Activated gamma-delta T cell treated with Interleukin-2 at 50 U/mL for 16 hours (primary cell): ENCODE data around the gene ARHGEF7.

Experiments used
- DNase-seq: peaks from one replicate; pipeline ENCODE4 v3.0.0-alpha.2; 2020

Gene ARHGEF7

DNA sequence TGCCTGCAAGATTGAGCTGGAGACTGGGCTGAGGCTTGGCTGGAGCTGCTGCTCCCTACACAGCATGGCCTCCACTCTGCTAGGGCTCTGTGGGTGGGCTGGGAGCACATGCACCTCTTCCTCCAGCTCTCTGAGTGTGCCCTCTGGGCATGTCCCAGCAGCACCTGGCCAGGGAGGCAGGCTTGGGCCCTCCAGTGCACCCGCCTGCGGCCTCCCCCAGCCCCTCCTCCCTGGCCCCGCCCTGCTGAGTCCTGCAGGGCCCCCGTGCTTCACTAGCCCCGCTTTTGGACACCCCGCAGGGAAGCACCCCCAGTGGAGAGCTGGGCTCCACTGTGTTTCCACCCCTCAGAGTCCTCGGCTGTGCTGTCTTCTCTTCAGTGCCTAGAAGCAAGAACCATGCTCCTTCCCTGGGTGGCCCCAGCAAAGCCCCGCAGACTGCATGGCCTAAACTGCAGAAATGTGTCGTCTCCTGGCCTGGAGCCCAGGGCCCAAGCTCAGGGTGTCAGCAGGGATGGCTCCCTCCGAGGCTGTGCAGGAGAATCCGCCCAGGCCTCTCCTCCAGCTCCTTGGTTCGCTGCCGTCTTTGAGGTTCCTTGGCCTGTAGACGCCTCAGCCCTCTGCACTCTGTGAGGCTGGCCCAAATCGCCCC is 200.4 kb downstream of the ARHGEF7 start:
- DNase-seq = no peak

DNA sequence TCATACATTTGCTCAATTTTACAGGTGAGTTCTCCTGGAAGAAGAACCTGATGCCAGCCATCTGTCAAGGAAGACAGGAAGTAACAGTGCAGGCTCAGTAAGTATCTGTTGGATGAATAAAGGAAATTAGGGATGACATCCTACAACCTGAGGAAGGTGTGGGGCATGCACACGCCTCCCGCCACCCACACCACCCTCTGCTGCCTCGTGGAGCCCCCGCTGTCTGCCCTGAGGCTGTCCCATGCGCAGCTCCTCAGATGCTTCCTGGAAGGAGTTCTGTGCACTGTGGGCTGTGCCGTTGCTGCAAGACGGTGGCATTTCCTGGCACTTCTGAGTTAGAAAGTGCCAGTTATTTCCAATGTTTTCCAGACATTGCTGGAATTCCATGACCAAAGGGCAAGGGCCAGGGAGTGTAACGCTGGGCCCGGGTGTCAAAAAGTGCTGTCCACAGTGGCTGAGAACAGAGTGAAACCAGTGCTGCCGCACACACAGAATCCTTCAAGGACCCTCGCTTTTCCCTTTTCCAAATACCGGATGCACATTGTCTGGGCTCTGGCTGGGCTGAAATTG is 201.1 kb downstream of the ARHGEF7 start:
- no peak for DNase-seq

DNA sequence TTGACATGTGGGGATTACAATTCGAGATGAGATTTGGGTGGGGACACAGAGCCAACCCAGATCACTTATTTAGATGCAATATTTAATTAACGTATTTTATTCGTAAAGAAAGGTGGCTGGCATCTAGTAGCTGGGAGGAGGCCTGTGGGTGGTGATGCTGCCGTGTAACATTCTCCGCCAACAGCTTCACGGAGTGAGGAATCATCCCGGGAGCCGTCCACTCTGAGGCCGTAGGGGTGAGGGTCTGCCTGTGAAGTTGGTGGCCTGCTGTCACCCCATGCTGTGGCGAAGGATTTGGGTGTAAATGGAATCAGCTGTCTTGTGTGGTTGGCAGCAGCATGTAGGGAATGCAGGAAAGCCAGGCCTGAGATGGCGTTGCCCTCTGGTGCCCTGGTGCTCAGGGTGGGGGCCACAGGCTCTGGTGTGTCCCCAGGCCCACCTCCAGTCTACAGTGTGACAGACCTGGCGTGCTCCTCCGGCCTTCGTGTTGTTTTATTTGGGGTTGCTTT is 202.0 kb downstream of the ARHGEF7 start:
- no peak for DNase-seq

DNA sequence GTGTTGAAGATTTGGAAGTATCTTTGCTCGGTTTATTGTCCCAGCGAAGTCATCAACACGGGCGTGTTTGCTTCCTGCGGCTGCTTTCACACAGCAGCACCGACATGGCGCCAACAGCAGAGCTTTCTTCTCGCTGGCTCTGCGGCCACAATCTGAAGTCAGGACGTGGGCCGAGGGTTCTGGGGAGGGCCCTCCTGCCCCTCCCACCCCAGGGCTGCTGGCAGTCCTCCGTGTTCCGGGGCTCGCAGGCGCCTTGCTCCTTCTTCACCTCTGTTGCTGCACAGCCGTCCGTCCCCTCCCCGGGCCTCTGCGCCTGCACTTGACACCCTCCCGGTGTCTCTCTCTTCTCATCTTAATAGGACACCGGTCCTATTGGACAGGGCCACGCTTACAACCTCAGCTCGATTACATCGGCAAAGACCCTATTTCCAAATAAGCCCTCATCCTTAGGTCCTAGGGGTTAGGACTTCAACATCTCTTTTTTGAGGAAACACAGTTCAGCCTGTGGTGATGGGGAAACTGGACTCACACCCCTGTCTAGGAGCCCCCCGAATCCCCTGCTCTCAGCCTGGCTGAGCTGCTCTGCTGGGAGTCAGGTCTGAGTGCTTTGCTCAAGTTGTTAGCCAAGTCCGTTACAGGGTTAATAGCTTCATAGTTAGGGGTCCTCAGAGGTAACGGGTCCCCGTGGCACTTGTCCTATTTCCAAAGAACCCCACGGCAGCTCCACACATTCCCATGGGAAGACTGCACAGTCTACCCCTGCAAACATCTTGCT is 202.6 kb downstream of the ARHGEF7 start:
- DNase-seq = no peak

DNA sequence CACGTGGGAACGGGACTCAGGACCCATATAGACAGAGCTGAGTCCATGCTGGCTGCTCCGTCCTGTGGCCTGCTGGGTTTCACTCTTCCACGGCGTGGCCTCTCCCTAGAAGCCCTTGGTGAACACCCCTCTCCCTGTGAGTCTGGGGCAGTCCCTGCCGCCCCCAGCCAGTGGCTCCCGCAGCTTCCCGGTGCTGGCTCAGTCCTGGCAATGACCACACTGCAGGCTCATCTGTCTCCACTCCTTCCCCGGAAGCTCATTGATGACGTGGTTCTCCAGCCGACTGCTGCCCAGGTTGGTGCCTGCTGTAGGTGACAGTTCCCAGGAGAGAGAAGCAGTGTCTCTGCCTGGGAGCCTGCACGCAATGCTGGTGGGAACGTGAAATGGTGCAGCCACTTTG is 203.3 kb downstream of the ARHGEF7 start:
- no peak for DNase-seq

DNA sequence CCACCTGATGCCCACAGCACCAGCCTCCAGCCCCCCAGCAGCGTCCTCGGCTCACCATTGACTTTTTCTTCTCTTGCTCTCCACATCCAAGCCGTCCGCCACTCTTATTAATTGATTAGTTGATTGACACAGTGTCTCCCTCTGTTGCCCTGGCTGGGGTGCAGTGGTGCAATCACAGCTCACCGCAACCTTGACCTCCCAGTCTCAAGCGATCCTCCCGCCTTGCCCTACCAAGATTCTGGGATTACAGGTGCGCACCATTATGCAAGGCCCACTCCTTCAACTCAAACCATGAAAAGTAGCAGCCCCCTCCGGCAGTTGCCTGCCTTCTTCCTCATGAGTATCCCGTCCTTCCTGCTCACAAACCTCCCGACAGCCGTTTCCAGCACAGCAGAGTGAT is 204.4 kb downstream of the ARHGEF7 start:
- DNase-seq = no peak

DNA sequence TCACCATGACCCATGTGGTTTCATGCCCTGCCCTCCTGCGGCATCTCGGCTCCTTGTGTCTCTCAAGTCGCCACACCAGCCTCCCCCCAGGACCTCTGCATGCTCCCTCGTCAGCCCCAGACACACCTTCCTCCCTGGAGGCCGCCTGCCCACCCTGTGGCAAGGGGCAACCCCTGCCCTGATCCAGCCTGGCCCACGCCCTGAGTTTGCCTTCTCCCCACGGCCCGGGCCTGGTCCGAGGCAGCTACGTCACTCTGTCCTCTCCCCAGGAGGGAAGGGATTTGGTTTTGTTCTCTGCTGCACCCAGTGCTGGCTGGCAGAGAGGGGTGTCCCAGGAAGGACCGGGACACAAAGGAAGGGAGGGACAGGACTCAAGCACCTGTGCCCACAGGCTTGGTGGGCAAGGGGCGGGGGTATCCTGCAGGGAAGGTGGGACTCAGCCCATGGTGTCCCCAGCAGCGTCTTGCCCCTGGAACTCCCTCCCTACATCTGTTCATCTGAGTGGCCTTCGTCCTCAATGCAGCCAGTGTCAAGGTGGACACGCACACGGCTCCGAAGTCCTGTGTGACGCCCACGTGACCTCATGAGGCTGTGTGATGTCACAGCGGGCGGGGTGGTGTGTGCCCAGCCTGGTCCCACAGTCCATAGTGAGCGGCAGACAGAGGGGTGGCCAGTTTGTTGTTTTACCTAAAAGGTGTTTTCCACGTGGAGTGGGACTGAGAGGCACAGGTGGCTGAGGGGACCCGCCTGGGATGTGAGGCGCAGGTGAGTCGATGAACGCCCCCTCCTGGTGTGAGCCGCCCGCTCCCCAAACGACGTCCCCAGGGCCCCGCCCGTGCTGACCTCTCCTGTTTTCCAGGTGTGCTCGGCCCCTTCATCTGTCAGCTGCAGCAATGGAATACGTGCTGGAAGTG is 205.1 kb downstream of the ARHGEF7 start, which contains the start of gene TEX29:
TSS of gene TEX29 (plus strand) at position 645 of the 914 bp plus-strand sequence. CDS start at position 894, 249 bp downstream.
- DNase-seq = no peak

DNA sequence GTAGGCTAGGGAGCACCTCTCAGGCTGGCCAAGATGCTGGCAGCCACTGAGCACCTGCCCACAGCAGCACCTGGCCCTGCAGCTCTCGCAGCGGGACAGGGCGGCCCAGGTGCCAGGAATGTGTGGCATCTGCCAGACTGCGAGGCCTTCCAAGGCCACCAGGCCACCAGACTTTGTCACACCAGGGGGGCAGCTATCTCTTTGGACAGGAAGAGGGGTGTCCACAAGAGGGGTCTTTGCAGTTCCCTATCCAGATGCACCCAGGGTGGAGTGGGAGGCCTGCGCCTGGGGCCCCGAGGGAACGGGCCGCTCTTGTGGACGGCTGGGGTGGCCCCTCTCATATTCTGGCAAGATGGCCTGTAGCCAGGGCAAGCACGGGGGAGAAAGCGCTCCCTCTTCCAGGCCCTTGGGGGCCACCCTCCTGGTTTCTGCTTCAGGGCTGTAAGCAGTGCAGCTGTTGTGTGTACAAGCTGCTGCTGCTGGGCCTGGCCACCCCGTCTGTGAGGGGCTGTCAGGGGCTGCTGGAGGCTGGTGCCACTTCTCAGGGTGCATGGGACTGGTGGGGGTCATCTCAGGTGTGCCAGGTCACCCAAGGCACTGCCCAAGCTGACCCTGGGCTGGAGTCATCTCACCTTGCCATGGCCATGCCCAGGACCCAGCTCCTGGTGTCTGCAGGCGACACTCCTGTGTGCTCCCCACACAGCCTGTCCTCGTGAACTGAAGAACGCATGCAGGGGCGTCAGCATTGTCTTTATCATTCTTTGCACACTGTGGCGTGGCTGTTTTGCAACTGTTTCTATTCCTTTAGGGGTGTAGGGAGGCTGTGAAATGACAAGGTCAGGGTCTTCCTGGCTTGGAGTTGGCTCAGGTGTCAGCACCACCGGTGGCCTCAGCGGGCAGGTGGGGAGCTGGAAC is 207.1 kb downstream of the ARHGEF7 start:
- no peak for DNase-seq

DNA sequence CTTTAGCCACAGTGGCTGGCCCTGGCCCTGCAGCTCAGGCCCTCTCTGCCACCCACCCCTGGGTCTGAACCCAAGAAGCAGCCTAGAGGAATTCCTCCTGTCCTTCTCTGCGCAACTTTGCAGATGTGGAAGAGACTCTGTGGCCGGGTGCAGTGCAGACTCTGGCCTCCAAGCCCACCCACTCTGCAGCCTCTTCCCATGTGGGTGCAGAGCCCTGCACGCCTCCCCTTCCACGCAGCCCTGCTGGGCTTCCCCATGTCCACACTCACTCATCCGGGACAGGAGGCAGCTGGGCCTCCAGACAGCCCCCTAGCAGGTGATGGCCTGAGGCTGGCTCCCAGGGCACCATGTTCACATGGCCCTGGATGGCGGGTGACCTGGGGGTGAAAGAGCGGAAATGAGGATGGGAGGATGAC is 207.8 kb downstream of the ARHGEF7 start:
- DNase-seq = no peak

DNA sequence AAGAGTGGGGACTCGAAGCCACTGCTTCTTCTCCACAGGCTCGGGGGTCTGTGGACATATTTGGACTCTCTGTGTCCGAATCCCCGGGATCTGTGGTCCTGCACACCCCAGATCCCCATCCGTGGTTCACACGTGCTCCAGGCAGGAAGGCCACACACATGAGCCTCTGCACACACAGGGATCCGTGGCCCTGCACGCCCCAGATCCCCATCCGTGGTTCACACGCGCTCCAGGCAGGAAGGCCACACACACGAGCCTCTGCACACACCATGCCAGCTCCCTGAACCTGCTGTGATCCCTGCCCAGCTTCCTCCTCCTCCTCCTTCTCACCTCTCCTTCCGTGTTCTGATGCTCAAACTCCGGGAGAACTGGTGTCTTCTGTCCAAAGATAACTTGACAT is 208.4 kb downstream of the ARHGEF7 start:
- no peak for DNase-seq

DNA sequence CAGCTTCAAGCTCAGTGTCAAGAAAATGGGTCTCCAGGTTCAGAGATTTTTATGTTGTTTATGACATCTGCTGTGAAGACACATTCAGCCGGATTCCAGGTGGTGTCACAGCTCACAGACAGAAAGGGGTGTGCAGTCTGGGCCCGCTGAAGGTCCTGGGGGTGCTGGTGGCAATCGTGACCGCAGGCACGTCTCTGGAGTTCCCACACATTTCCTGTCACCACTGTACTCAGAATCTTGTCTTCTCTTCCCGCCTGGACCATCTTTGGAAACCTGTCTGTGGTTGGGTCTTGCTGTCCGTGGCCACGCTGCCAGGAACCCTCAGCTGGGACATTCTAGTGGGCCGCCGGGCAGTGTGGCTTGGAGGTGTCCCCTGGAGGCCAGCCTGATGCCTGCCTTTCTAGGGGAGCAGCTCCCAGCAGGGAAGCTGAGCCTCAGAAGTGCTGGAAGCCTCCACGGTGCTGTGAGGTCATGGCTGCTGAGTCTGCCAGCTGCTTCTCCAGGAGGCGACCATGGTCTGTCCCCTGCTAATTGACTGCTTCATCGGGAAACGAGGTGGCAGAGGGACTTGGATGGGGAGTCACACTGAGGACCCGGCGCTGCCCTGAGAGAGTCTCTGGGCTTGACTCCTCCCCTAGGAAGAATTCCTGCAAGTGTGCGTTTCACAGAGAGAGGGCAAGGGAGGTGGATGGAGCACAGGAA is 209.0 kb downstream of the ARHGEF7 start:
- no peak for DNase-seq

DNA sequence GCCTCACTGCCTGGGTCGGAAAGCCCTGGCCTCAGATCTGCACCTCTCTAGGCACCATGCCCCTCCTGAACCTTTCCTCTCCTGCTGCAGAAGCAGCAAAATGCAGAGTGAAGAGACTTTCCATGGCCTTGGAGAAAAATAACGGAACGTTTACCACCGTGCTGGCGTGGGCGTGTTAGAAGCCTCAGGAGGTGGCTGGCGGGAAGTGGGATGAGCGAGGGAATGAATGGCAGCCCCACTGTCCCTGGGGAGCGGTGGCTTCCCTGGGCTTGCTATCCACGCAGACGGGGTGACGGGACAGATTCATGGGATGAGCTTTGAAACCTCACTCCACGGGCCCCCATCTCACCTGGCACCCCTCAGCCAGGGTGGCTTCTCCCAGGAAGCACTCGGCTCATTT is 209.6 kb downstream of the ARHGEF7 start:
- no peak for DNase-seq

DNA sequence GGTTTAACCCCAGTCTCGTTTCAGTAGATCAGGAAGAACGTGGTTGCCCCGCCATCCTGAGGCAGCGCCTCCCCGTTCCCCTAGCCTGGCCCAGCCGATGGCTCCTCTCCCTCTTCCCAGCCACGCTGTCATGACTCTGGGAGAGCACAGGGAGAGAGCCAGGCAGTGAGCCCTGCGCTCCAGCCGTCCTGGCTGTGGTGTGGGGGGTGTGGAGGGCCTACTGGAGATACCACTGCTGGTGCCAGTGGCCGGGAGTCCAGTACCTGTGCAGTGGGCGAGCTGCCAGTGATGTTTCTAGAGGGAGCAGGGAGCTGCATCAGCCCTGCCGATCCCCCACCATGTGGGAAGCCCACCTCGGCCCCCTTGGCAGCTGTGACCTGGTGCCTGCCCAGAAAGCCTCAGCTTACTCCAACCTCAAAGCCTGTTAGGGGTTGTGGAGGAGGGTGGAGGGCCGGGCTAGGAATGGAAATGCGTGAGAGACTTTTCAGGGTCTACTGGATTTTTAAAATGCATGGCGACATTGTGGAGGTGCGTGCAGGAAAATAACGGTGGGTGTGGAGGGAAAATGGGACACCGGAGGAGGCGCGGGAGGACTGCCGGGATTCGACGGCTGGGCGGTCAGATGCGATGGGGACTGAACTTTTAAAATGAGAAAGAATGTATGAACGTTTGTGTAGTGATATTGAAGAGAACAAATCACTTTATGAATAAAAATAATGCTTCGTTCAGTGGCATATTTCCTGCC is 210.2 kb downstream of the ARHGEF7 start:
- DNase-seq = no peak

DNA sequence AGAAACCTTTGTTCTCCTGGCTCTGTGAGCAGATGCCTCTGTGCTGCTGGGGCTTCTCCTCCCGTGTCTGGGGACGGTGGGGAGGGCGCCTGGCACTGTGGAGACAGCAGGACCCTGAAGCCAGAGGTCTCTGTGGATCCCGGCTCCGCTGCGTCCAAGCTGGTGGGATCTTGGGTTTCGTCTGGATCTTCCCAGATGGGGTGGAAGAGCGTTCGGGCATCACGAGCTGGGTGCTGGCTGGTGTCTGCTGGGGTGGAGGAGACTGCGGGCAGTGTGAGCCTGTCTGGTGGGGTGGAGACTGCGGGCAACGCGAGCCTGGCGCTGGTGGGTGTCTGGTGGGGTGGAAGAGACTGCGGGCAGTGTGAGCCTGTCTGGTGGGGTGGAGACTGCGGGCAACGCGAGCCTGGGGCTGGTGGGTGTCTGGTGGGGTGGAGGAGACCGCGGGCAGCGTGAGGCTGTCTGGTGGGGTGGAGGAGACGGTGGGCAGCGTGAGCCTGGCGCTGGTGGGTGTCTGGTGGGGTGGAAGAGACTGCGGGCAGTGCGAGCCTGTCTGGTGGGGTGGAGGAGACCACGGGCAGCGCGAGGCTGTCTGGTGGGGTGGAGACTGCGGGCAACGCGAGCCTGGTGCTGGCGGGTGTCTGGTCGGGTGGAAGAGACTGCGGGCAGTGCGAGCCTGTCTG is 211.0 kb downstream of the ARHGEF7 start:
- no peak for DNase-seq

DNA sequence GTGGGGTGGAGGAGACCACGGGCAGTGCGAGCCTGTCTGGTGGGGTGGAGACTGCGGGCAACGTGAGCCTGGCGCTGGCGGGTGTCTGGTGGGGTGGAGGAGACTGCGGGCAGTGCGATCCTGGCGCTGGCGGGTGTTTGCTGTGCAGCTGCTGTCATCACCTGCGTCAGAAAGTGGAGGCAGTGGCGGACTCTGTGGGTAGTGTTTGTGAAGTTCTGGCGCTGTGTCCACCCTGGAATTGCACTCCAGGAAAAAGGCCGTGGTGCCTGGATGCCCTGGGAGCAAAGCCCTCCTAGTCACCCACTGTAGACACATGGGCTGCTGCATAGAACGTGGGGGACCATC is 211.5 kb downstream of the ARHGEF7 start:
- no peak for DNase-seq

DNA sequence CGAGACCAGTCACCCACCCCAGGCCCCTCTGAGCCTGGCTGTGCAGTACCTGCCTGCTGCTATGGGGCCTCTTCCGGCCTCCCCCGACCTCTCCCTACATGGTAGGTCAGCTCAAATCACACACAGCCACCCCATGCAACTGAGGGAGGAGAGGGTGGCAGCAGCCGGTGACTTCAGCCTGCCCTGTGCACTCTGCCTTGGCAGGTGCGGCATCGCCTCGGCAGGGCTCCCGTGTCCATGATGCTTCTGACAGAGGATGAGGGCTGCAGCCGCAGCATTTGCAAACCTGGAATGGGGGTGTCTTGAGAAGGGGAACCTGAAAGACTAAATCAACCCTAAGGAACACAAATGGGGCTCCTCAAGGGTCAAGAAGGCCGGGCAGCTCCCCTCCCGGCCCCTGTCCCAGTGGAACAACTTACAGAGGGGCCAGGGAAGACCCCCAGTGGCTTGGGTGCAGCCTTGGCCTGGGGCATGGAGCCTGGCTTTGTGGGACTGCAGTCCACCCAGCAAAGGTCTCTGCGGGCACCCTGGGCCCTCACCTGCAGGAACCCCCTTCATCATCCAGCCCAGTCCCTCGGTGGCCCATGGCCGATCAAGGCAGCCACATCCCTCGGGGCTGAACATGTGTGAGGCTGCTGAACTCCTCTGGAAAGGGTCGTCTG is 212.0 kb downstream of the ARHGEF7 start:
- no peak for DNase-seq

DNA sequence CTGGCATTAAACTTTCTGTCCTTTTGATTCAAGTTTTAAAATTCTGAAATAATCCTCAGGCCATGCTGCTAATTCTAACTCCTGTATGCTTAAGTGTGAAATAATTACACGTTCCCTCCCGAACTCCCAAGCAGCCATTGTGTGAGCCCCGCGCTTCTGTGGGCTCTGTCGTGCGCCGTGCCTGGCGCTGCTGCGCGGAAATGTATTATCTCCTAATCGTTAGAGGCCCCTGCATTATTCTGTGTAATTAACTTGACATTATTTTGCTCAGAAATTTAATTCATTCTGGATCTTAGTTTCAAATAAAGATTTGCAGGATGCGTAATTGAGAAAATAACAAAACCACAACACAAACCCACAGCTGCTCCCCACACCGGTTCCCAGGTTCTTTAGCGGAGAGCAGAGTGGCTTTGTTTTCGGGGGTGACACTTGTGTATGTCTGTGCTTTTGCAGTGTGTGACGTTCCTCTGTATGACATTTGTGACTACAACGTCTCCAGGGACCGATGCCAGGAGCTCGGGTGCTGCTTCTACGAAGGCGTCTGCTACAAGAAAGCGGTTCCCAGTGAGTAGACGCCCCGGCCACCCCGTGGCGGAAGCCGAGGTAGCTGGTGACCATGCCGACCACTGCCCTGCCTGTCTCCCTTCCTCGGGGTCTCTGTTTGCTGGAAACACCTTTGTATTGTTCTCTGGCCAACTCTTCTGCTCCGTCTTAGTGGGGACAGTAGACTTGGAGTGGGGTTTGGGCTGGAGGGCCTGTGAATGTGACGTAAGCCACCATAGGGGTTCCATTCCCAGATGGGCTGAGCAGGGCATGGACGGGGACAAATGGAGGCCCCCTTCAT is 212.8 kb downstream of the ARHGEF7 start:
- DNase-seq = no peak
